PC-9 (cell line): Measurements from ENCODE around the gene RAB42. TPM values are rescaled to one million over a fixed set of nuclear protein-coding genes. Genes with fewer than 3 reads are reported as not detected.

Experiments
- Bru-seq: library from RNA; stranded (reverse); fragments of 400-500 nt; gene quantifications from one replicate; lab custom pipeline; 2021; lab: Mats Ljungman, UMichigan
- BruChase-seq, 2 experiments: library from RNA; stranded (reverse); fragments of 400-500 nt; gene quantifications; one replicate each; lab custom pipeline; 2021; lab: Mats Ljungman, UMichigan
- BruUV-seq: library from RNA; stranded (reverse); fragments of 400-500 nt; replicated peaks from 2 replicates; lab custom pipeline; 2021; lab: Mats Ljungman, UMichigan
- CTCF ChIA-PET: fragments of 300-600 bp; sonication (Branson Sonifier 250); formaldehyde crosslinking; loops from one replicate; lab custom pipeline; 2022; ENCODE audit warnings: antibody characterized with exemption; lab: Charles Lee
- POLR2A ChIA-PET: fragments of 300-600 bp; sonication (Branson Sonifier 250); formaldehyde crosslinking; loops from one replicate; lab custom pipeline; 2022; ENCODE audit warnings: antibody characterized with exemption; ENCODE audit not compliant: unreplicated experiment; lab: Charles Lee
- DNase-seq, 2 experiments: peaks; one replicate each; pipeline versions ENCODE4 v3.0.0 to v3.0.0-alpha.2; 2015 to 2022; ENCODE audit warnings: mixed read lengths in 1 of 2
- H2AFZ ChIP-seq: fragments of 200-600 bp; sonication (generic); 2 replicates; pipeline ENCODE4 v1.8.1; 2017; ENCODE audit warnings: antibody characterized with exemption
- H3F3A ChIP-seq: fragments of 200-600 bp; sonication (generic); 2 replicates; pipeline ENCODE4 v1.8.1; 2017; ENCODE audit warnings: antibody characterized with exemption, mild to moderate bottlenecking, low read depth; ENCODE audit not compliant: insufficient read depth
- H3K27ac ChIP-seq: fragments of 200-600 bp; sonication (generic); 2 replicates; pipeline ENCODE4 v1.6.1; 2016; ENCODE audit warnings: mixed run types
- H3K27me3 ChIP-seq: fragments of 200-600 bp; sonication (generic); 2 replicates; pipeline ENCODE4 v1.6.1; 2016; ENCODE audit warnings: low read depth, mixed run types; ENCODE audit not compliant: insufficient read depth
- H3K36me3 ChIP-seq: fragments of 200-600 bp; sonication (generic); 2 replicates; pipeline ENCODE4 v1.6.1; 2016; ENCODE audit warnings: low read depth, mixed run types
- H3K4me1 ChIP-seq: fragments of 200-600 bp; sonication (generic); replicated peaks from 2 replicates; pipeline ENCODE4 v1.6.1; 2016; ENCODE audit warnings: mixed run types; ENCODE audit not compliant: insufficient read depth
- H3K4me2 ChIP-seq: fragments of 200-600 bp; sonication (generic); 2 replicates; pipeline ENCODE4 v1.6.1; 2017; ENCODE audit warnings: mixed run types
- H3K4me3 ChIP-seq: fragments of 200-600 bp; sonication (generic); 2 replicates; pipeline ENCODE4 v1.6.1; 2016; ENCODE audit warnings: mixed run types
- H3K79me2 ChIP-seq: fragments of 200-600 bp; sonication (generic); 2 replicates; pipeline ENCODE4 v1.6.1; 2017; ENCODE audit warnings: low read depth, mixed run types
- H3K9me2 ChIP-seq: fragments of 200-600 bp; sonication (generic); 2 replicates; pipeline ENCODE4 v1.8.1; 2017; ENCODE audit warnings: mild to moderate bottlenecking; ENCODE audit not compliant: insufficient read depth
- H3K9me3 ChIP-seq: fragments of 200-600 bp; sonication (generic); 2 replicates; pipeline ENCODE4 v1.8.1; 2016; ENCODE audit warnings: low read depth; ENCODE audit not compliant: insufficient read depth
- H4K20me1 ChIP-seq: fragments of 200-600 bp; sonication (generic); 2 replicates; pipeline ENCODE4 v1.8.1; 2017; ENCODE audit not compliant: insufficient read depth
- CTCF ChIP-seq: fragments of 200-600 bp; sonication (generic); conservative IDR thresholded peaks from 2 replicates; pipeline ENCODE4 v1.6.1; 2017; ENCODE audit warnings: mixed run types, antibody characterized with exemption, mild to moderate bottlenecking, moderate library complexity
- EZH2 ChIP-seq: fragments of 200-600 bp; sonication (generic); IDR thresholded peaks from 2 replicates; pipeline ENCODE4 v1.8.0; 2017; ENCODE audit warnings: antibody characterized with exemption, low read depth
- intact Hi-C: fragments of 100-400 bp; cut with micrococcal nuclease; formaldehyde crosslinking; loops from one replicate; pipeline ENCODE4 v1.10.0; 2022; ENCODE audit not compliant: unreplicated experiment
- long read RNA-seq: library from polyadenylated mRNA; stranded (forward); transcript quantifications from one replicate; pipeline ENCODE4 v2.0.0, GENCODE V29; 2022
- total RNA-seq: library from RNA; stranded (reverse); gene quantifications from 2 replicates; pipeline ENCODE4 v1.2.3, GENCODE V29; 2021

Gene RAB42
- total RNA-seq (7.6 and 13.2 TPM in 2 replicates), Bru-seq, nascent RNA (percentile 48 among the genes with signal in this experiment), BruChase-seq, experiment 1, labeled RNA remaining after a 2-hour chase (percentile 68 among the genes with signal in this experiment), BruChase-seq, experiment 2, labeled RNA remaining after a 6-hour chase (percentile 71 among the genes with signal in this experiment)
- long read RNA-seq, transcript RAB42-202 (2 exons, 857 nt) = major isoform, 11 of 17 reads
- long read RNA-seq, partial matches to known transcripts = 0 of 17 reads
- long read RNA-seq, other reads (novel, unspliced or antisense) = 3 of 17 reads

GRCh38 chr1:28591708-28592320 lies at the start of gene RAB42:
Gene RAB42 (plus strand): TSS chr1:28592265. CDS start chr1:28592512, 247 bp downstream.
- Histone ChIP-seq H3K4me2 (peak within 1 kb of the TSS; percentile 77), H3K9me2 (no peaks in the 10 kb centered on the region), H3K27me3 (no peaks in the 10 kb centered on the region), H3K4me3 (peak within 1 kb of the TSS; percentile 54; the same call in 1 of the 2 replicates), H2AFZ (peak within 1 kb of the TSS; percentile 71), H3K27ac (no peak within 1 kb of the TSS), H3K4me1 (no peaks in the 10 kb centered on the region), H3K9me3 (no peaks in the 10 kb centered on the region), H3F3A (no peaks in the 10 kb centered on the region), H4K20me1 (no peaks in the 10 kb centered on the region), H3K36me3 (no peaks in the 10 kb centered on the region), H3K79me2 (no peaks in the 10 kb centered on the region)
- DNase-seq = peak in 1 of 2 experiments; percentile 32
- CTCF ChIA-PET = interaction anchor here (0.5 kb wide), 1 partner anchor 227 kb away, joined by 4 read pairs; no protein-coding TSS in a partner anchor
- POLR2A ChIA-PET = no interaction called here
- intact Hi-C loops = no loop called here
- no TSS peak for BruUV-seq
- TF ChIP-seq CTCF (no peak), EZH2 (no peak)

- H3K9me3 ChIP-seq = no peaks in the 10 kb centered on the region
- H3K4me1 ChIP-seq = no peaks in the 10 kb centered on the region
- H3K27me3 ChIP-seq = no peaks in the 10 kb centered on the region
- no peaks in the 10 kb centered on the region for H3K36me3 ChIP-seq
- no peak overlapping the region for H2AFZ ChIP-seq
- no peak for DNase-seq
- CTCF ChIA-PET = no interaction called here
- no peak overlapping the region for H3K4me3 ChIP-seq
- POLR2A ChIA-PET = no interaction called here
- H3F3A ChIP-seq = 0 out of 2 replicates have a peak, but pooled peaks cover 2% of the 10 kb centered on the region
- intact Hi-C loops = no loop called here
- no peak overlapping the region for H3K27ac ChIP-seq
- no peaks in the 10 kb centered on the region for H3K9me2 ChIP-seq
- no peaks in the 10 kb centered on the region for H3K79me2 ChIP-seq
- TF ChIP-seq EZH2 (no peak), CTCF (no peak)
- H3K4me2 ChIP-seq = no peak overlapping the region
- H4K20me1 ChIP-seq = no peaks in the 10 kb centered on the region
- BruUV-seq = no TSS peak
These were observed 46.8 kb upstream of the RAB42 start for GRCh38 chr1:28545246-28545628.

GRCh38 chr1:28548318-28548717 lies 43.7 kb upstream of the RAB42 start:
- intact Hi-C loops = no loop called here
- H3K9me2 ChIP-seq = no peaks in the 10 kb centered on the region
- H3K4me2 ChIP-seq = no peak overlapping the region
- H2AFZ ChIP-seq = no peak overlapping the region
- DNase-seq = no peak
- ChIA-PET CTCF (no interaction called here), POLR2A (no interaction called here)
- BruUV-seq = no TSS peak
- H3K4me3 ChIP-seq = no peak overlapping the region
- no peaks in the 10 kb centered on the region for H3K27me3 ChIP-seq
- H4K20me1 ChIP-seq = no peaks in the 10 kb centered on the region
- H3K4me1 ChIP-seq = no peaks in the 10 kb centered on the region; the same call in 1 of the 2 replicates
- TF ChIP-seq EZH2 (no peak), CTCF (no peak)
- no peak overlapping the region for H3K27ac ChIP-seq
- no peaks in the 10 kb centered on the region; the same call in 1 of the 2 replicates for H3F3A ChIP-seq
- H3K36me3 ChIP-seq = no peaks in the 10 kb centered on the region
- no peaks in the 10 kb centered on the region for H3K79me2 ChIP-seq
- H3K9me3 ChIP-seq = no peaks in the 10 kb centered on the region
